Endothelial cell of umbilical vein (primary cell): ENCODE data around the gene TAGLN.

Source experiments
- CTCF ChIP-seq, 2 donors: IDR thresholded peaks; 1 replicate in 1 of 2; 2 replicates in 1 of 2; pipeline ENCODE4 v1.5.1; 2011; ENCODE audit warnings: low read length in 2 of 2, mild to moderate bottlenecking in 2 of 2, moderate library complexity in 2 of 2, control low read depth in 1 of 2, inconsistent platforms in 1 of 2, low read depth in 1 of 2; ENCODE audit not compliant: insufficient read depth in 1 of 2; ENCODE audit errors: extremely low read depth in 1 of 2
- POLR2A ChIP-seq: IDR thresholded peaks from 2 replicates; pipeline ENCODE4 v1.6.1; 2012; ENCODE audit warnings: low read depth, mild to moderate bottlenecking, control low read depth, low read length

- TF ChIP-seq POLR2A (no peak), CTCF (IDR thresholded peaks at IDR 0.05; ENCODE audit: extremely low read depth in 1 of 2, insufficient read depth in 1 of 2, low read depth in 1 of 2, low read length in 2 of 2) (no peak)
Measured at GRCh38 chr11:117170210-117170609, 29.0 kb upstream of the TAGLN start.
